ENCODE measurements around the gene POU6F2.
"Not testable (repeated sequence)": the region's sequence is repeated elsewhere in the genome, so short reads cannot be mapped to it uniquely, and the experiment has no call there.

Gene POU6F2, protein sequence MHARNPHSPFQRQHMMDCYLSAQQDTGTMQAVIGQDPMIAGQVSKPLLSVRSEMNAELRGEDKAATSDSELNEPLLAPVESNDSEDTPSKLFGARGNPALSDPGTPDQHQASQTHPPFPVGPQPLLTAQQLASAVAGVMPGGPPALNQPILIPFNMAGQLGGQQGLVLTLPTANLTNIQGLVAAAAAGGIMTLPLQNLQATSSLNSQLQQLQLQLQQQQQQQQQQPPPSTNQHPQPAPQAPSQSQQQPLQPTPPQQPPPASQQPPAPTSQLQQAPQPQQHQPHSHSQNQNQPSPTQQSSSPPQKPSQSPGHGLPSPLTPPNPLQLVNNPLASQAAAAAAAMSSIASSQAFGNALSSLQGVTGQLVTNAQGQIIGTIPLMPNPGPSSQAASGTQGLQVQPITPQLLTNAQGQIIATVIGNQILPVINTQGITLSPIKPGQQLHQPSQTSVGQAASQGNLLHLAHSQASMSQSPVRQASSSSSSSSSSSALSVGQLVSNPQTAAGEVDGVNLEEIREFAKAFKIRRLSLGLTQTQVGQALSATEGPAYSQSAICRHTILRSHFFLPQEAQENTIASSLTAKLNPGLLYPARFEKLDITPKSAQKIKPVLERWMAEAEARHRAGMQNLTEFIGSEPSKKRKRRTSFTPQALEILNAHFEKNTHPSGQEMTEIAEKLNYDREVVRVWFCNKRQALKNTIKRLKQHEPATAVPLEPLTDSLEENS

DNA sequence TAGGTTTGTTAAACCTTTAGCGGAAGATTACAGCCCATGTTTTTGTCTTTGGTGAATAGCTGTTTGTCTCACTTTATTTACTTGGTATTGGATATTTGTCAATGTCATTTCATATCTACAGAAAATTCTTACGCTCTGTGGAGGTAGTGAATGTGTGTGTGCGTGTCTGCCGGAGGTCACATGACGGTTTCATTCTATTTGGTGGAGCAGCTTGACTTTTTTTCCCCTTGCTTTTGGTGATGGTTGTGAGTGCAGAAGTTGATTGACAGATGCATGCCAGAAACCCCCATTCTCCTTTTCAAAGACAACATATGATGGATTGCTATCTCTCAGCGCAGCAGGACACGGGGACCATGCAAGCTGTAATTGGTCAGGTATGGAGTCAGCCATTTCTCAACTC lies at the start of gene POU6F2:
TSS of gene POU6F2 (plus strand) at position 225 of the 400 bp plus-strand sequence. CDS start at position 270, 45 bp downstream.
- DNase-seq: no peak

DNA sequence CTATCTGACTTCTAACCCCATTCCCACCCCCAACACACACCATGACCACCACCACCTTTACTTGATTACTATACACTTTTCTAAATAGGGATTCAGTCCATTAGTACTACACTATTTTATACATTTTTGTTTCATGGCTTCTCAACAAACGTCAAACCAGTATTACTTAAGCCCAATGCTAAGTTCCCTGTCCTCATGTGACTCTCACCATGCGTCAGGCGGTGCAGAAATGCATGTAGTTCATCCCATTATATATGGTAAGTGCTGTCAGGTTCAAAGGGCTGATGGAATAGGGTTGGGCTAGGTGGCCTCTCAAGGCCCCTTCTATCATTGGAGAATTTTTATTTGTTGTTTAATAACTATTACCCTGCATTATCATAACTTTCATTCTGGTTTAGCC lies 49.2 kb upstream of the POU6F2 start:
- no peak for DNase-seq

DNA sequence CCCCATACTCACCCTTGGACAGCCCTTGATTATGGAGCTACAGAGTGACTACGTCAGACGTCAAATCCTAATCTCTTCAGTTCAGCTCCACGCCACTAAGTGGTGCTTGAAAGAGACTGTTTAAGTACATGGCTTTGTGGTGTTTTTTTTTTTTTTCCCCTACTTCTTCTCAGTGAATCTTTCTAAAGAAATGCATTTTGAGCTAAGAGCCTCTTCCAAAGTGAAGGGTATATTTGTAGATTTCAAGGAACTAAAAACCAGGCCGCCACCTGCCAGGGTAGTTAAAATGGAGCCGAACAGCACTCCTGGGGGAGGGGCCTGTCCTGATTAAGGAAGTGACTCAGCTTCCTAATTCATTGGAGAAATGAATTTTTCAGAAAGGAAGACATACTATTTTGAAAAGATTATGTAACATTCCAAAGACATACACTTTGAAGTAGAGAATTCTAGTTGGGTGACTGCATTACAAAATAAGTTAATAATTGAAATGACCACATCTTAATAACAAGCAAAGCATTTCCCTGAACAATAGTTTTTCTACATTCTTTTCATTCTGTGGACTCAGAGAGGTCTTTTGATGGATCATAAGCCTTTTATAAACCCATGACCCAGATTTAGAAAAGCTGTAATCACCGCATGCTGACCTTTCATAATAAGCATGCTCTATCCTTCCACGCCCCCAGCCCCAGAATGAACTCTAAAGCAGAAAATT lies 48.1 kb upstream of the POU6F2 start:
- no peak for DNase-seq

- peak; percentile 57 for DNase-seq
Observed at GRCh38 chr7:38932509-38933168, 45.1 kb upstream of the POU6F2 start.

DNA sequence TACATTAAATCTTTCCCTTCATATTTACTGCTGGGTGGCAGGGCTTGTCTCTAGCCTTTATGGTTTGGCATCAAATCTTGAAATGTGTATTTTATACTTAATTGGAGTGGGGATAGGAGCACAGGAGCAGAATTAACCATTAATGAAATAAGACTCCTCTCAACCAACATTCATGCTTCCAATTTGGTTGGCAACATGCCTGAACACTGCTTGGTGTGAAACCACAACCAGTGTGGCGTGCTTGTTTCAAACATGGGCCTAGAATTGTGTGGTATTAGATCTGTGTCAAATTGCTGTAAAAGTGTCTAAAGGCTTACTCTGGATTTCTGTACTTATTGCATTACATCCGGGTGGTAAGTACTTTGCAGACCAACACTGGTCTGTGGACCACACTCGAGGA lies 43.7 kb upstream of the POU6F2 start:
- no peak for DNase-seq

GRCh38 chr7:38934536-38934935 lies 43.2 kb upstream of the POU6F2 start:
- DNase-seq: no peak

DNA sequence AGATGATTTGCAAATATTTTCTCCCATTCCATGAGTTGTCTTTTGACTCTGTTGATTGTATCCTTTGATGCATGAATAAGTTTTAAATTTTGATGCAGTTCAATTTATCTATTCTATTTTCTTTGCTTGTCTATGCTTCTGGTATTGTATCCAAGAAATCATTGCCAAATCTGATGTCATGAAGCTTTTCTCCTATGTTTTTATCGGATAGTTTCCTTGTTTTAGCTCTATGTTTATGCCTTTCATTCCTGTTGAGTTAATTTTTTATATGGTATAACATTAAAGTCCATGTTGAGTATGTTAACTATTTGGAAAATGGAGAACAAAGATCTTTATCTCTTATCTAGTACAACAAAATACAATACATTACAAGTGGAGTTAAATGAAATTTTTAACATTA lies 41.1 kb upstream of the POU6F2 start:
- DNase-seq: no peak

GRCh38 chr7:38938001-38938485 lies 39.7 kb upstream of the POU6F2 start:
- no peak for DNase-seq

DNA sequence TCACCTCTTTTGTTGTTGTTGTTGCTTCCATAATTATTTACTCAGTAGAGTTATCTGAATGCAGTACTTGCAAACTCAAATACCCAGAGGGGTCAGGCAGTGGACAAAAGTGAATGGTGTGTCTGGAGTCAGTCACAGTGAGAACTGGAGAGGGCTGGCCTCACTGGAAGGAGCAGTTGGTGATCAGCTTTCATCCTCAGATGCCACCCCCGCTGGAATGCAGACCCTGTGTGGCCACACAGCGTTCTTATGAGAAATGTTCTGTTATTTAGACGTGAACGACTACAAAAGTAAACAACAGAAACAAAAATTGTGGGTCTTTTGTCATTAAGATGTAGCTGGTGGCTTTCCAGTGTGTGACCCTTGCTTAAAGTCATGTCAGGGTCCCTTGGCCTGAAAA lies 39.1 kb upstream of the POU6F2 start:
- no peak for DNase-seq

DNA sequence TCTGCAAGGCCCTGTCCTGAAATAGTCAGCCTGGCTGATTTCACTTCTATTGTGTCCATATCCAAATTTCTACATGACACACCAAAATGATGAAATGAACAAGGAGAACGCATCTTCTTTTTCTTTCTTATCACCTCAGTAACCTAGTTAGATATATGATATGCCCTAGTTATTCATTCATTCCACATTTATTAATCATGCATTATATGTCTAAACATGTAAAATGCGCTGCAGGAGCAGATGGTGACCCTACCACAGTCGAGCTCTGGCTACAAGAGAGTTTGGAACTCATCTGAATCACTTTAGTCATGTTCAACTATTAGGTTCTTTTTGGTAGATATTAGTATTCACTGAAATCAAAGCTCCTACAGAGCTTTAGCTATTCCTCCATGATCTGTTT lies 36.9 kb upstream of the POU6F2 start:
- no peak for DNase-seq

DNA sequence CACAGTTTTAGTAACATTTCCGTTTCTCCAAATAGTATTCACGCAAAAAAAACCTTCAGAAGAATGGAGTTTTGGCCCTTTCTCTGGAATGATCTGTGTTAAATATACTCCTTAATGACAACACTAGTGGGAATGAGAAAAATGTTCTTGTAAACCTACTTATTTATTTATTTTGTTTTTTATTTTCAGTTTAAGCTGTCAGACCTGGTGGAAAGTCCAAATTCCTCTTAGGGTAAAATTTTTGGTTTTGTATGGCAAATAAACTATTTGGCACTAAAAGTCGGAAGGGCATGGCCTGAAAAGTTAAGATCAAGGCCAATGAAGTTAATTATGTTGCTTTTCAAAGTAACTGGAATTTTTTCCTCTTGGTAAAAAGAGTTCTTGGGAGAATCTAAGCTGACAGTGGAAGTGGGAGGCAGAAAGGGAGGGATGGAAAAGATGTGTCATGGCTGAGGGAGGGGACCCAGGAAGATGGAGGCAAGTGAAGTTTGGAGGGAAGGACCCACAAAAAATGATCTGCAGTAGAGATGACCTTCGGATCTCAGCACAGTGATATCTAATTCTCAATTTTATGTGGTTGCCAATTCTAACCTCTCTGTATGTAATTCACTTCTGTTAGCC lies 35.2 kb upstream of the POU6F2 start:
- no peak for DNase-seq

GRCh38 chr7:38947541-38947940 lies 30.2 kb upstream of the POU6F2 start:
- DNase-seq: not testable (repeated sequence)

DNA sequence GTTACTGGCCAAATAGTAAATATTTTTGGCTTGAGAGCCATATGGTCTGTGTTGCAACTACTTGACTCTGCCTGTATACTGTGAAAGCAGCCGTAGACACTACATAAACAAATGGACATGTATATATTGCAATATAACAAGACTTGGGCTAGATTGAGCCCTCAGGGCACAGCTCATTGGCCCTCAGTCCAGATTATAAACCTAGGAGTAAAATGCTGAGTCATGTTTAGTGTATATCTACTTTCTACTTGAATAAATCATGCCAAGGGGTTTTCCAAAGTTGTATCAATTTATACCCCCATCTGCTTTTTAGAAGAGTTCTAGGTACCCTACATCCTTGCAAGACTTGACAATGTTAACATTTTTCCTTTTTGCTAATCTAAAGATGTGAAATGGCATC lies 27.4 kb upstream of the POU6F2 start:
- no peak for DNase-seq

DNA sequence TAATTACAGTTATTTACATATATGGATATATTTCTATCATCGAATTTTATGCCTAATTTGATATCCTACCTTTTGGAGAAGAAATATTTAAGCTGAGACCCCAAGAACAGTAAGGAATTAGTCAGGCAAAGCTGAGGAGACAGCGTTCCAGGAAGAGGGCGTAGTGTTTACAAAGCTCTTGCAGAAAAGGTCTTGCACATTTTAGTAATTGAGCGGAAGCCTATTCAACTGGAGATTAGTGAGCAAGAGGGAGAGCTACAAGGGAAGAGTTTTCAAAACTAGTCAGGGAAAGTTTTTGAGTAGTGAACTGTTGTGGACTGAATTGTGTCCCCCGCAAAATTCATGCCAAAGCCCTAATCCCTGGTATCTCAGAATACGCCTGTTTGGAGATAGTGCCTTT lies 26.5 kb upstream of the POU6F2 start:
- DNase-seq: no peak

DNA sequence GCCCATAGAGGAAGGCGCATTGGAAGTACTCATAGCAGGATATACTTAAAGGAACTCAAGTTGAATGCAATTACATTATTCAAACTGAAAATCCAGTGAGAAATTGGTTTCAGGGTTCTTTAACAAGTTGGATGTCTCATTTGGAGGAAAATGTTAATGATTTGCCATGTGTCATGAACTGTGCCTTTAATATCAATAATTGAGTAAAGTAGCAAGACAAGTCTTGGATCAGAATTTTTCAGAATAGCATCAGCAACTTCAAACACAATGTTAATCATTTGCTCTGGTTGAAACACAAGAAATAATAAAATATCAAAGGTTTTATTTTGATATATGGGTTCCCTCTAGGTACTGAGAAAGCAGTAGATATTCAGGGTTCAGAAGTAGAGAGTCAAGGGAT lies 24.5 kb upstream of the POU6F2 start:
- DNase-seq: no peak

DNA sequence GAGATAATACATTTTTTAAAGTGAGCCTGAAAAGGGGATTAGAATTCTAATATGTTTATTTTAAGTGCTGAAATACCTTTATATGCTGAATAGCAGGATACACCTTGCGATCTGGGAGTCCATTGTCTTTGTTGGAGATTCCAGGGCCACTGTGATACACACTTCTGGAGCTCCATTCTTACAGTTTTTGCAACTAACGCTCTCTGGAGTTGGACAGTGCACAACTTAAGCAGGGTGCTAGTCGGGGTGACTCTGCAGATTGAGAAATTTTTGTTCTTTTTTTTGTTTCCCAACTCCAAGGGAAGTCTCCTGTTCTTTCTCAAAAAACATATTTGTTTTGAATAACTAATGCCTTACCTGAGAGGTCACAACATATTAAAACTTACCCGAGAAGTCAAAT lies 23.7 kb upstream of the POU6F2 start:
- no peak for DNase-seq

- DNase-seq: no peak
Observed at GRCh38 chr7:38955892-38956291, 21.8 kb upstream of the POU6F2 start.

DNA sequence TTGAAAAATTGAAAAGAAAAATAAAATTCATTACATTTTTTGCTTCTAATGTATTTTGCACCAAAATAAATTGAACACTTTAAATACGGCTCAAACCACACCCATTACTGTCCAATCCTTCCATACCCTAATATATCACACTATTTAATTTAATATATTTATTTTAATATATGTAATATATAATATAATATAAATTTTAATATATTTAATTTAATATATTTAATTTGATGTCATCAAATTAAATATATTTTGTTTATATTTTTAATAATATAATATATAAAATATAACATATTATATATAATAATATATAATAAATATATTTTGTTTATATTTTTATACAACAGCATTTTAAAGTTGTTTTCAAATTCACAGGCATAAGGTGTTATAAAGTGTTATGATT lies 15.7 kb upstream of the POU6F2 start:
- no peak for DNase-seq

DNA sequence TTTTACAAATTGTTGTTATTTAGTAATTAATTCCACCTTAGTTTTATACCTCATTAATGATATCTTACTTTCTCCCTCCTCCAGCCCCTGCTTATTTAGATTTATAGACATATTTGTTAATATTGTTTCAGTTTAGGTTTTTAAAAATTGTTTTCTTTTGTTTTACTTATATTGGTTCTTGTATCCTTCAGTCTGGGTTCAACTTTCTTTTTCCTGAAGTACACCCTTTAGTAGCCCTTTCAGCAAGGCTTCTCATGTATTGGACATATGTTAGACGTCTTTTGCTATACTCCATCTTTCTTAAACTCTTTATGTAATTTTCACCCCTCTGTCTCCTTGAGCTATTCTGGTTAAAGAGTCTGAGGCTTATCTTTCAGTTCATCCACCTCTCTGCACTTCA lies 12.8 kb upstream of the POU6F2 start:
- DNase-seq: no peak

GRCh38 chr7:38973760-38974159 lies 3.9 kb upstream of the POU6F2 start:
- no peak for DNase-seq

DNA sequence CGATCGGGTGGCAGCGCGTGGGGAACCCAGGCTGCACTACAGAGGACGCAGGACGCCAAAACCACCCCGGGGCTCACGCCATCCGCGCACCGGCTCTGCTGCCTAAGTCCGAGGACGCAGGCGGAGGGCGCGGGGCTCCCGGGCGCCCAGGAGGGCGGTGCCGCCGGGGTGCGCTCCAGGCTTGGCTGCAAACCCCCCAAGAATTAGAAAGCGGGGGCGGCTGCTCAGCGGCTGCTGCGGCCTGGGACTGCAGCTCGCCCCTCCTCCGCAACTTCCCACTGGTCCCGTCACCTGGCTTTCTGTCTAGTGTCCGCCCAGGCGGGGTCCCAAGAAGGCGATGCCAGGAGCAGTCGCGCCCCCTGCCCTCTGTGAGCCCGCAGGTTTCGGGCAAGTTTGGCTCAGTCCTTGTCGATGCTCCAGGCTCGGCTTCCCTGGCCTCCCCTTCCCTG lies 1.7 kb upstream of the POU6F2 start:
- DNase-seq: no peak

DNA sequence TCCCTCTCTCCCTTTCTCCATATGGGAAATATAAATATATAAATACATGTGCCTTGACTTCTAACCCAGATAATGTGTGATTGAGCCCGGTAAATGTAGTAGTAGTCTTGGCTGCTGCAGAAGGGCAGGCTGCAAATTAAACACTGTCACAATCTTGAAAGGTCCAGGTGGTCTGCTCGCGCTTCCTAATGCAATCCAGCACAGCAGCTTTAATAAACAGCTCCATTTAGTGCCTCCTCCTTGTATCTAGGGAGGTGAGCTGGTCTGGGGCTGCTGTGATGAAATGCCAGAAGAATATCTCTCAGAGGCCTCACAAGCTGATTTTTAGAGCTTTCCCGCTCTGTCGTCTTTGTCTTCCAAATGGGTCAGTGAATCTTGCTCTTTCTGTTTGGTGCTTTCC lies 782 bp downstream of the POU6F2 start:
- DNase-seq: no peak

GRCh38 chr7:38992203-38992602 lies 14.5 kb downstream of the POU6F2 start:
- DNase-seq: no peak
